OCI-LY3 (cell line): Measurements from ENCODE around the gene TIMMDC1.

Experiments used
- CTCF ChIP-seq: fragments of 200-600, 300-600 bp; sonication (generic); IDR thresholded peaks from 2 replicates; pipeline ENCODE4 v1.5.1; 2014; ENCODE audit warnings: antibody characterized with exemption, low read length, low read depth
- EZH2phosphoT487 ChIP-seq: fragments of 200-600 bp; shearing (Covaris generic); IDR thresholded peaks from 2 replicates; pipeline ENCODE4 v1.6.1; 2018; ENCODE audit warnings: antibody characterized with exemption, mixed run types, low read depth

- TF ChIP-seq EZH2phosphoT487 (no peak), CTCF (no peak)
Measured at GRCh38 chr3:119527714-119528113, 29.4 kb downstream of the TIMMDC1 start.
